NAMALWA (cell line): ENCODE results near the gene UNC5CL.
A peak's percentile ranks its signal among the peaks of the same experiment; 100 is the strongest.
"Not testable (repeated sequence)": the region's sequence is repeated elsewhere in the genome, so short reads cannot be mapped to it uniquely, and the experiment has no call there.

Experiments
- DNase-seq: peaks from one replicate; pipeline ENCODE4 v3.0.0-alpha.2; 2015; ENCODE audit warnings: low spot score

Gene UNC5CL

DNA sequence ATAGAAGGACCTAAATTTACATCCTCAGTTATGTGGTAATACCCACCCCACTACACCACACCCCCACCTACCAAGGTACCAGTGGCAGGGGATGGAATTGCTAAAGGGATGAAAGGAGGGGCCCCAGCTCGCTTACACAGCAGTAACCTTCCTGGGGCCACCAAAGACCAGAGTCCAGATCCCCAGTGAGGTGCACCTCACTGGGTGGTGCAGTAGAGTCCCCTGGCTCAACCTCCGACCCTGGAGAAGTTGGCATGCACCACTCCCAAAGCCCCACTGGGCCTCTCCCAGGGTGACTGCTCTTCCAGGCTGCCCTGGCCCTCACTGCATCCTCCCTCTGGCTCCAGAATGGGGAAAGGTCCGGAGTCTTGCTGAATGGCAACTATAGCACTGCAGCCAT is 816 bp downstream of the UNC5CL start:
- no peak for DNase-seq

DNA sequence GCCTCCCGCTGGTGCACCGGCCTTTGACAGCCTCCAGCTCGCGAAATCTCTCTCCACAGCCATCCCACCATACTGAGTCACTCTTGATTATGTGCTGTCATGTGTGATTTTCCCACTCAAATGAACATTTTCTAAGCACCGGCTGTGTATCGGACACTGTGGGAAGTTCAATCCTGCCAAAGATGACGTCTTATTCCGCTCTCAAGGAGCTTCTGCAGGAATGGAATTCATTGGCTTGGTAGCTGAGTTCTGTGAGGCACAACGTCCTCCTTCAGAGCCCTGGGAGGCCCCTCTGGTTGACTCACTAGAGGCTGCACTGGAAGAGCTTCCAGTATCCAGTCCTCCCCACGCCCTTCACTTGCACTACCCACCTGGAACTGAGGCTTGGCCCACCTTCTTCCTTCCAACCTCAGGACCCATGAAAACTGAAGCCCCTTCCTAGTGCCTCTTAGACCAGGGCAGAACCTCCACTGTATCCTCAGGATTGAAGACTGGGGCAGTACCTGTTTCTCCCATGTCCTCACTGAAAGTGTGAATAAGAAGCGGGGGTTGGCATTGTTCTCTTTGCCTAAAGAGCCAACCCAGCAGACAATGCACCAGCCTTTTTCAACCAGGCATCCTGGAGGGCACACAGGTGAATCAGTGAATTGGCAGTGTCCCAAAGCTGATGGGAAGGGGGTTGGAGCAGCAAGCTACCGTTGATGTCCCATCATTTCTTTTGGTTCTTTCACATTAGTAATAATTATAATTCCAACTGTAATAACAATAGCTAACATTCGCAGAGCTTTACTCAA is 1.7 kb downstream of the UNC5CL start:
- no peak for DNase-seq

DNA sequence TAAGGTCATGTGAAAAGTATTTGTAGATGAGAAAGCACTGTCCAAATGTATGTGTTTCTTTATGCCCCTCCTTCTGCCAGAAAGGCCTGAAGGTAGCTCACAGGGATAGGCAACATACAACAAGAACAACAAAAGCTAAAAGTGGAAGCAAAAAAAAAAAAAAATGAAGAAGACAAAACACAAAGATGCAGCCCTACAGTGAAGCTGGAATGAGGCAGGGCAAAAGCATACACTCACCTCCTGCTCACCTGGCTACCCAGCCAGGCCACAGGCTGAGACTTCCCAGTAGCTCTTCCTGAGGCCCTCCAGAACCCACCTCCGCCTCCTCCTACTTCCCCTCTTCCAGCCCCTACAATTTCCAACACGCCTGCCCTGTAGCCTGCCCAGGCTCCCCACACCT is 2.4 kb downstream of the UNC5CL start:
- no peak for DNase-seq

DNA sequence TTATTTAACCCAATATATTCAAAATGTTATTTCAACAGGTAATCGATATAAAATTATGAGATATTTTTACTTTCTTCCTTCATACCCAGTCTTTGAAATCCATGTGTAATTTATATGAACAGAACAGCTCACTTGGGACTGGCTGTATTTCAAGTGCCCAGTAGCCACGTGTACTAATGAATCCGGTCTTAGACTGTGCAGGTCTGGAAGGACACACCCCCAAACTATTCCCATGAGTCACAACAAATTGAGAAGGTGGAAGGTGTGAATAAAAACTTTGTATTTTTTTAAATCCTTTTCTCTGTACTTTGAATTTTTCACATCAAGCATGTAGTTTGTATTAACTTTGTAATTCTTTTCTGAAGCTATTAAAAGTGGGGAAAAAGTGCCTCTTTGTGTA is 2.8 kb downstream of the UNC5CL start:
- DNase-seq = no peak

DNA sequence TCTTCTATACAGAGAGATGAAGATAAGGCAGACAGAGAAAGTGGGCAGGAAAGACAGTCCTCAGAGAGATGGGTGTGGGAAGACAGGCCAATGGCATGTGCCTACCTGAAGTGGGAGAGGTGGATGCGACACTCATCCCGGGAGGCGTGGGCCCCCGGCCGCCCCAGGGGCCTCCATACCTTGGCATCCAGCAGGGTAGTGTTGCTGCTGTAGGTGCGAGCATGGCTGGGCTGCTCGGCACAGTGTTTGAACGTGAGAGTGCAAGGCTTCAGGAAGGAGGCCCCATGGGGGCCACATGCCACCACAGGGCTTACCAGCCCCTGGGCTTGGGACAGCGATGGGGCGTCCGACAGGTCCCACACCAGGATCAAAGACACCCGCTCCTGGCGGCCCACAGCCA is 5.2 kb downstream of the UNC5CL start:
- no peak for DNase-seq

DNA sequence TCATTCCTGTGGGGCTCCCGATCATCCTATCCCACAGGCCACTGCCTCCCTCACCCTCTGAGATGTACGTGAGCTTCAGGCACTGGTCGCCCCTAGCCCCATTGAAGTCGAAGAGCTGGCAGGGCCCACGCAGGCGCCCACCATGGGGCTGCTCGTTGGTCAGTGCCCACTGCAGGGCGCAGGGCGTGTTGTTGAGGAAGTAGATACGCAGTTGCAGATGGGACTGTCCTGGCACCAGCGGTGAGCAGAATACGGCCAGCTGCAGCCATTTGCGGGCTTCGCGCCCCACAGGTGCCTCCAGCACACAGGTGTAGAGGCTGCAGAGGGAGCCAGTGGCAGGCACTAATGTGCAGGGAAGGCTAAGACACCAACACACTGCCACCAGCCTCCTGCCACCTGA is 6.2 kb downstream of the UNC5CL start:
- no peak for DNase-seq

DNA sequence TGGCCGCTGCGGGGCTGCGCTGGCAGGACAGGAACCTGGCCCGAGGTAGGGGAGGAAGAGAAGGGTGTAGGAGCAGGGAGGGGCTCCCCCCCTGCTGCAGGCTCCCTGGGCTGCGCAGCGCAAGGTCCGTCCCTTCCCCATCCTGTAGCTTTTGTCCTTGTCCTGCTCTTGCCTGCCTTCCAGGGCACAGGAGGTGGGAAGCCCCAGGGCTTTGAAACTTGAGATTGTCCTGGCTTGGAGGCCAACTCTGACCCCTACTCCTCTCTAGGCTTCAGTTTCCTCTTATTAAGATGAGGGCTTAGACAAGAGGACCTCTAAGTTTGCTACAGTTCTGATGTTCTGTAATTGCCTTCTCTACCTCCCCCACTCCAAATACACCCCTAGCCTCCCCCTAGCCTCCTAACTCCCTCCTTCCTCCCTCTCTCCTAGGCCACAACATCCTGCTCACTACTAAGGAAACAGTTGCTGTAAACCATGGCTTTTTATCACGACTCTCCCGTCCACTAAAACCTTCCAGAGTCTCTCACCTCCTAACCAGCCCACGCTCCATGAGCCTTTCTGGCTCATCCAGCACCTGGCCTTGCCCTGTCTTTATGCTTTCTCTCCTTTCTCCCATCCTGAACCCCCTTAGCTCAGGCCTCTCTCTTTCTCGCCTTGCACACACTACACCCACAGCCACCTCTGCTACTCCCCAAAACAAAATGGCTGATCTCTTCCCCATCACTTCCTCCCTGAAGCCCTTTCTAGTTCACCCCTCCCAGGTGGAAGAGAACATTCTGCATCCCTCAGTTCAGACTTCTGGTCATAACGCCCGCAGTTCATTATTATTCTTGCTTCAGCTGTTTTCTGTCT is 10.2 kb downstream of the UNC5CL start:
- no peak for DNase-seq

DNA sequence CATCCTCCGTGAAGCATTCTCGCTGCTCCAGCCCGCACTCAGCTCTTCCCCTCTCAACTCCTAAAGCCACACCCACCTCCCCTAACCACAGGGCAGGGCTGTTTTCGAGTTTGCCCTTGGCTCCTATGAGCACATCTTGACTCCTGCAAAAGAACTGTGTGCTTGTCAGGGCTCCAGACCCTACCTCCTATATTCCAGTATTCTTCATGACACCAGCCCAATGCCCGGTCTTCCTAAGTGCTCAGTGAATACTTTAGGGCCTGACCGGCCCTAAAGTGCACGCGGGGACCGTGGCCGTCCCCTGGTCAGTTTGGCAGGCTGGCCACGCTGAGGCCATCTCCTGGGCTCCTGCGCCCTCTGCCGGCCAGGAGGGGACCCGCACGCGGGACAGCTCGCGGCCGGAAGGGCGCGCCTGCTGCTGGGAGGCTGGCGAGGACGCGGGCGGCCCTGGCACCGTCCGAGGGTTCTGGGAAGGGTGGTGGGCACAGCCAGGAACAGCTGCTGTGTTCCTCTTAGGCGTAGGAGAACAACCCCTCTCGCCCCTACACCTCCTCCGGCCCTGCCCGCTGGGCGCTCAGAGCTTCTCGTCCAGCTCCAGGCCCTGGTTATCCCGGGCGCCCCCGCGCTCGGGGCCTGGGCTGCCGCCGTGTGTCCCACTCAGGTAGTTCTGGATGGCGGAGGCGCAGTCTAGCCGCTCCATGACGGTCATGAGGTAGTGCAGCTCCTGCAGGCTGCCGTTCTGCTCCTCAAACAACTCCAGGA is 11.0 kb downstream of the UNC5CL start:
- DNase-seq = peak; percentile 86

DNA sequence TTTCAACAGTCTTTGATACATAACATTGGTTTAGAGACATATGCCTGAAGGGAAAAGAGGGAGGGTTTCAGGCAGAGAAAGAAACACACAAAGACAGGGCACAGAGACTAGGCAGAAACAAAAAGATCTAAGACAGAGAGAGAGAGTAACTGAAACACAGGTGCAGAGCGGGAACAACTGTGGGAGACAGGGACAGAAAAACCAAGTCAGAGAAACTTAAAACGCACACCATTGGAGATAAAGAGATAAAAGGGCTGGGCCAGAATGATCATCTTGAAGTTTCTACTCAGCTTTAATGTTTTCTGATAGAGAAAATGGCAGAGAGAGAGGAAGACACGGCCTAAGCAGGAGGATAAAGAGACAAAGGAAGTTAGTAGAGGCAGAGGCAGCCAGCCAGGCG is 11.8 kb downstream of the UNC5CL start:
- DNase-seq = peak; percentile 8

DNA sequence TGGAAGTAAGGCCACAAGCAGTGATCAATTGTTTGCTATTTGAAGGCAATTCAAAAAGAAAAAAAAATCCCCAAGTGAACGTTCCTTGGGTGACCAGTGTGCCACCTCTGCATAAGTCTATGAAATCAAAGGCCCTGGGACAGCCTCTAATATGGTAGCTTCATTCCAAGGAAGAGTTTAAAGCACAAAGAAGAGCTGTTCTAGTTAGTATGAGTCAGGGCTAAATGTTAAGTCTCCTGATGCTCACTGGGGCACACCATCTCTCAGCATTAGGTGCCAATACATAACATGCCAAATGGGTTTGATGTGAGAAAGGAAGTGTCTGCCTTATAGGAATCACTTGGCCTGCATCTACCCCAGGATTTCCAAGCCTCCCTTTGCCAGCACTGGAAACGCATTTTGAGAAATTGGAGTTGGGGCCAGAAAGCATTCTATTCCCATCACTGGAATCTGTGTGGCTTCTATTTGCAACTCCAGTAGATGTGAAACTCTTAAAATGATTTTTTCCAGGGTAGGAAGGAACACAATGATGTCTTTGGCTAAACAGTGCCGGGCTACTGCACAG is 13.0 kb downstream of the UNC5CL start:
- DNase-seq = no peak

DNA sequence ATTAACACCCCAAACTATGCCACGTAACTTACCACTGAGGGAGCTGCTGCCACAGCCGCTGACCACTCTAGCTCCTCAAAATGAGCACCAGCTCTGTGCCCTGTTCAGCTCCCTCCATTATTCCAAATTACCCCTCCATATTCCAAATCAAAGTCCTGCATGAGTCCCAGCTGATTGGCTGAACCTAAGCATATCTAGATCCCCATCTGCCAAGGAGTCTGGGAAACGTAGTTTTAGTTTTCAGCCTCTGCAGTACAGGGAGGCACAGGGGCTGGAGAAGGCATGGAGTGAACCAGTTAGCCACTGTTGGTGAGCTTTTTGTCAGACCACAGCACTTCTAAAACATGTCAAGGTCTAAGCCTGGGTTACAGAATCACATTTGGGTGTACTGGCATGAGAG is 15.9 kb downstream of the UNC5CL start:
- DNase-seq = no peak

DNA sequence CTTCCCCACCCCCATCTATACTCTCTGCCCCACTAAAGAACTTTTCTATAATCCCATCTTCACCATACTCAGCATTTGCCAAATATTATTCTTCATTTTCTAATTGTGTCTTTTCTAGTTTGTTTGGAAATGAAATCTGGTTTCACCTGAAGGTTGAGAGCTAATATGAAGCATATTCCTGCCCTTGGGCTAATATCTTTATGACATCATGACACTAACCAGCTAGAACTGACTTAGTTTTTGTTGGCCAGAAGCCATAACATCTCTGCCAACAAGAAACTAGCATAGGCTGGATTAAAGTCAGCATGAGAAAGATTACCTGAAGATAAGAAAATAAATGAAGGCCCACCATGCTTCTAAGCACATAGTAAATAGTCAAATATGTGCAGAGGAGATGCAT is 16.7 kb downstream of the UNC5CL start:
- no peak for DNase-seq

DNA sequence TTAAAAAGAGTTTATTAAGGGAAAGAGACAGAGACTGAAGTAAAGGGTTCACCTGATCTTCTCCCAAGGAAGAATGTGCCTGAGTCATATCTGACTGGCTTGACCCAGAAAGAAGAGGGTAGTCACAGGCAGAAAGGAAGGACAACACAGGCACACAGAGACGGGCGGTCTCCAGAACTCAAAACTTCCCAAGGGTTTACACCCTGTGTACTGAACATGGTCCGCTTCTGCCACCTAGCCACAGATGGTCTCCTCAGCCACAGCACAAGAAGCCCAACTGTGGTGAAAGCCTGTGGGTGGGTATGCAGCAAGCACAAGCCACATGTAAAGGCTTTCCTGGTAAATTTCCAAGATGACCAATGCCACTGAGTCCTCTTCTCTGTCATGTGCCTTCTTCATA is 17.2 kb downstream of the UNC5CL start:
- no peak for DNase-seq

DNA sequence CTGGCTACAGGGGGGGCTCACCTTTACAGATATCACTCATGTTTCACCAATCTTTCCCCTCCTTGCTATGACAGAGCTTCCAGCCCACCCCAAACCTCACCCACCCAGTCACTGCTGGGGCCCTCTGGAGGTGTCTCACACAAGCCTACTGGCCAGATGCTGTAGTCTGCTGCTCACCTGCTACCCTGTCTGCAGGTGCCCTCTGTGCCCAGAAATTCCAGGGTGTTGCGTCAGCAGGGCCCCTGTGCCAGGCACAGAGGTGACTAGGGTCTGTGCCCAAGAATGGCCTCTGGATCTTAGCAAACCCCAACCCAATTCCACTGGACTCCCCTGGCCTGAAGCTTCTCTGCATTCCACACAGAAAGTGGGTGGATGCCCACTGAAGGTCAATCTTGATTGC is 21.4 kb downstream of the UNC5CL start:
- DNase-seq = no peak

DNA sequence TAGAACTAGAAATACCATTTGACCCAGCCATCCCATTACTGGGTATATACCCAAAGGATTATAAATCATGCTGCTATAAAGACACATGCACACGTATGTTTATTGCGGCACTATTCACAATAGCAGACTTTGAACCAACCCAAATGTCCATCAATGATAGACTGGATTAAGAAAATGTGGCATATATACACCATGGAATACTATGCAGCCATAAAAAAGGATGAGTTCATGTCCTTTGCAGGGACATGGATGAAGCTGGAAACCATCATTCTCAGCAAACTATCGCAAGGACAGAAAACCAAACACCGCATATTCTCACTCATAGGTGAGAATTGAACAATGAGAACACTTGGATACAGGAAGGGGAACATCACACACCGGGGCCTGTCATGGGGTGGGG is 23.2 kb downstream of the UNC5CL start:
- DNase-seq = not testable (repeated sequence)

DNA sequence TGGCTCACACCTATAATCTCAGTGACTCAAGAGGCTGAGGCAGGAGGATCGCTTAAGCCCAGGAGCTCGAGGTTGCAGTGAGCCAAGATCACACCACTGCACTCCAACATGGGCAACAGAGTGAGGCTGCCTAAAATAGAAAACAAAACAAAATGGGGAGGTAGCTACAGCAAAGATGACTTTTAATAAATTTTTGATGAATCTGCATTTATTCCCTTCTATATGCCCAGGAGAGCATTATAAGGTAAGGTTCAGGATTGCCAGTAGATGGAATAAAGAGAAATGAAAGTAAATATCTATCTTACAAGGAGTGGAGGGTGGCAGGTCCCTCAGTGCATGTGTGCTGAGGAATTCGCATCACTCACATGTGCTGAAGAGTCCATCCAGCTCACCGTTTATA is 24.2 kb downstream of the UNC5CL start:
- no peak for DNase-seq

DNA sequence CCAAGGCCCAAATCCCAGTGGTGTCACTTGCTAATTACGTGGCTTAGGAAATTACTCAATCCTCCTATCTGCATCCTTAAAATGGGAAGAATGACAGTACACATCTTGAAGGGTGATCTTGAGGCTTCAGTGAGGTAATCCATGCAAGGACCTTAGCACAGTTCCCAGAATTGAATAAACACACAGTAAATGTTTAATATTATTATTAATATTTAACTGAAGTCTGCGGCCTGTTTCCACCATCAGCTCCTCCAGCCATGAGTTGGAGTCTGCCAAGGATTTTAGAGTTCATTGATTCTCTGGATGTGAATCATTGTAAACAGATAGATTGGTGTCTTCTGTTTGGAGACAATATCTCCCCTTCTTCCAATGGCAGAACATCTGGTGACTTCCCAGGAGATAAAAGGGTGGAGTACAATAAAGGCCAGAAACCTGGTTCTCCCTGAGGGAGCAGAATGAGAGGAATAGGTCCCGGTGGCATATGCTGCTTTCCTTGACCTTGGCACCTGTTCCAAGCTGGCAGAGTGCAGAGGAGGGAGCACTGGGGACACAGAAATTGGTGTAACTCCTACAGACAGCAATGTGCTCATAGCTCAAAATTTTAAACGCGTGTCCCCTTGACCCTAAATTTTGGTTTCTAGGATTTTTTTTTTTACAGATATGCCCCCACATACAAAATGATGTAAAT is 25.4 kb downstream of the UNC5CL start:
- DNase-seq = no peak

DNA sequence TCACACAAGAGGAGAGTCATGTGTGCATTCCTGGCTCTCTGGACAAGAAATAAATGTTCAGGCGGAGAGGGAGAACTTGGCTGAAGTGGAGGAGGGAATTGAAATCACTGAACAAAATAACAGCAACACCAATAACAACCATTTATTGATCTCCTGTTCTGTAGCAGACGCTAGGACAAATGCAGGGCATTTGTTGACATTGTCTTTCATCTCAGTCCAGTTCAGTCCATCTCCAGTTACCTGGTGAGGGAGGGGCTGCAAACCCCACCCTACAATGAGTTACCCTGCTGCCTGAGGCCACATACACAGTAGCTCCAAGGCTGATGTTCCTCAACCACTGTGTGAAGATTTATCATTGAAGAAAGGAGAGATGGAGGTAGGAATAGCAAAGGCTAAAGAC is 27.3 kb downstream of the UNC5CL start:
- no peak for DNase-seq

DNA sequence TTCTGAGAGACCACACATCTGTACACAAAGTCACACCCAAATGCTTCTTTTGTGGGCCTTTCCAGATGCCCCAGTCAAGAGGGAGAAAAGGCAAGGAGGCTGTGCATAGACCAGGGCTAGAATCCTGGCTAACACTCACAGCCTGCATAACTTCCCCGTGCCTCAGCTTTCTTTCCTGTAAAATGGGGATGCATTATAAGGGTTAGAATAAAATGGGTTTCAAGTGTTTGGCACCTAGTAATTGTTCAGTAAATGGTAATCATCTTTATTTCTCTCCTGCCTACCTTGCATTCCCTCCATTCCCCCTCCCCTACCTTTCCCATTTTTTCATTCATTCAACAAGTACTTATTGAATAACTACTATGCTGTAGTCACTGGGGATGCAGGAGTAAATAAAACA is 29.4 kb downstream of the UNC5CL start:
- DNase-seq = no peak

DNA sequence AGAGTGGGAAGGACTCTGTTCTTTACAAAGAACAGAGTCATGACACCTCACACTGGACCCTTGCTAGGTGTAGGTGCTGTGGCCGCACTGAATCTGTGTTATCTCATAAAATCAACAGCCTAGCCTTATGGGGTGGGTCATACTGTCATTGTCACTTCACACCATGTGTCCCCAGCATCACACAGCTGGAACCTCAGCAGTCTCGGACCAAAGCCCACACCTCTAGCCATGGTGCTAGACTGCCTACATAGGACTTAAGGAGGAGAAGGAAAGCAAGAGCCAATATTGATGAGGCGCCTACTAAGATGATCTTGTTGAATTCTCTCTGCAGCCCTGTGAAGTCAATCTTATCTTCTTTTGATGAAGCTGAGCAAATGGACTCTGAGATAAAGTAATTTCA is 31.0 kb downstream of the UNC5CL start:
- DNase-seq = no peak

DNA sequence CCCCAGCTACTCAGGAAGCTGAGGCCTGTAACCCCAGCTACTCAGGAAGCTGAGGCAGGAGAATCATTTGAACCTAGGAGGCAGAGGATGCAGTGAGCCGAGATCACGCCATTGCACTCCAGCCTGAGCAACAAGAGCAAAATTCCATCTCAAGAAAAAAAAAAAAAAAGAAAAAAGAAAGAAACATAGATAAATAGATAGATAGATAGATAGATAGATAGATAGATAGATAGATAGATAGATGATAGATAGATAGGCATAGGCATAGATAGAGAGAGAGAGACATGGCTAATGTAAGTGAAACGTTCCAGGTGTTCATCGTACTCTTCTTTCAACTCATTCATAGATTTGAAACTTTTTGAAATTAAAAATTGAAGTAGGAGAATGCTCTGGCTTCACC is 32.0 kb downstream of the UNC5CL start:
- DNase-seq = not testable (repeated sequence)

DNA sequence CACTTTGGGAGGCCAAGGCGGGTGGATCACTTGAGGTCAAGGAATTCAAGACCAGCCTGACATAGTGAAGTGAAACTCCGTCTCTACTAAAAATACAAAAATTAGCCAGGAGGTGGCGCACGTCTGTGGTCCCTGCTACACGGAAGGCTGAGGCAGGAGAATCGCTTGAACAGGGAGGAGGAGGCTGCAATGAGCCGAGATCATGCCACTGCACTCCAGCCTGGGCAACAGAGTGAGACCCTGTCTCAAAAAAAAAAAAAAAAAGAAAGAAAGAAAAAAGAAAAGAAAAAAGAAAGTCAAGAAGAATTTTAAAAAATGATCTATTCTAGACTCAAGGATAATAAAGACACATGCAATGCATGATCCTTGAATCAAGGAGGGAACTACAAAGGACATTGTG is 32.8 kb downstream of the UNC5CL start:
- peak; percentile 76 for DNase-seq
